ENCODE results near the gene PRDX3.

- TF ChIP-seq POLR2A (IDR thresholded peaks at IDR 0.05) (no peak), CTCF (IDR thresholded peaks at IDR 0.05) (no peak)
Observed at GRCh38 chr10:119153661-119154060, 25.0 kb downstream of the PRDX3 start.
